Ishikawa (cell line): ENCODE data around the gene GZMM.

ENCODE experiments used
- CEBPB ChIP-seq: IDR thresholded peaks from 2 replicates; pipeline ENCODE4 v1.6.1; 2012
- CREB1 ChIP-seq: IDR thresholded peaks from 2 replicates; pipeline ENCODE4 v1.6.1; 2012; ENCODE audit warnings: low read depth
- EGR1 ChIP-seq: IDR thresholded peaks from 2 replicates; pipeline ENCODE4 v1.6.1; 2012
- EP300 ChIP-seq: IDR thresholded peaks from 2 replicates; pipeline ENCODE4 v1.6.1; 2012; ENCODE audit warnings: borderline replicate concordance
- RAD21 ChIP-seq: IDR thresholded peaks from 2 replicates; pipeline ENCODE4 v1.6.1; 2012; ENCODE audit warnings: low read depth
- TAF1 ChIP-seq: IDR thresholded peaks from 2 replicates; pipeline ENCODE4 v1.6.1; 2012; ENCODE audit warnings: low read depth, mild to moderate bottlenecking
- TCF12 ChIP-seq: IDR thresholded peaks from 2 replicates; pipeline ENCODE4 v1.6.1; 2012; ENCODE audit warnings: low read depth
- TEAD4 ChIP-seq: IDR thresholded peaks from 2 replicates; pipeline ENCODE4 v1.6.1; 2012
- YY1 ChIP-seq: IDR thresholded peaks from 2 replicates; pipeline ENCODE4 v1.6.1; 2012; ENCODE audit warnings: low read depth
- ZBTB7A ChIP-seq: IDR thresholded peaks from 2 replicates; pipeline ENCODE4 v1.6.1; 2012; ENCODE audit warnings: low read depth
- TF ChIP-seq, protein P1 (sequence below): IDR thresholded peaks from 2 replicates; pipeline ENCODE4 v1.6.1; 2012; ENCODE audit warnings: low read depth, mild to moderate bottlenecking
- TF ChIP-seq, protein P2 (sequence below): IDR thresholded peaks from 2 replicates; pipeline ENCODE4 v1.6.1; 2012
- TF ChIP-seq, protein P3 (sequence below): IDR thresholded peaks from 2 replicates; pipeline ENCODE4 v1.6.1; 2012

DNA sequence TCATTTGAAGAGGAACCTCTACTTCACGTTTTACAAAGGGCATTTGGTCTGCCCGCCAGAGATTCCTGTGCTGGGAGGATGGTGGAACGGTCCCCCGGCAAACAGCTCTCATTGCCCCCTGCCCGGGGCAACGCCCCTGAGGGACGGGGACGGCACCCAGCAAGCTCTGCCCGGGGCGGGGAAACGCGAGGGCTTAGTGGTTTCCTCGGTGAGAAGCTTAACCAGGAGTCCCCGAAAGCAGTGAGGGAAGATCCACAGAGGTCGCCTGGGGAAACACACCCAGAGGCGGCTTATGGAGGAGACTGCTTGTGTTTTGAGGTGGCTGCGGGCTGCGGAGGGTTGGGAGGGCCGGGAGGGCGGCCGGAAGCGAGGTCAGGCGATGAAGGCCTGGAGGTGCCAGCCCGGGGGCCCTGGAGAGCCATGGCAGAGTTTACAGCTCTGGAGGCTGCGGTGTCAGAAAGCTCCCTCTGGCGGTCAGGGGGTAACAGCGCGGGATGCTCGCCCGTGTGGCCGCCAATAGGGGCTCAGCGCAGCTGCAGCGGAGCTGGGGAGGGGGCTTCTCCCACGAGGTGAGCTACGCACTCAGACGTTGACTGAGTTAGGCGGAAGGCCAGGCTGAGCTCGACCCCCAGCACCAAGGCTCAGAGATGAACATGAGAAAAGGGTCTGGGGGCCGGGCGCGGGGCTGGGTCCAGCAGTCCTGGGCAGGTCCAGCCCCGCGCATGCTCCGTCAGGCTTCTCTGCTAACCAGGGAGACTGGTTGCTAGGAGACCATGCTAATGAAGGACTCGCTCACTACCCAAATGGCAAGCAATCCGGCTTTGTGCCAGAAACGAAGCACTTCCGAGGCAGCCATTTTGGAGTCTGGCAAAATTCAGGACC lies 37.2 kb upstream of the GZMM start:
- TF ChIP-seq EGR1 = no peak
- TF ChIP-seq TEAD4 = no peak
- TF ChIP-seq, protein P1, sequence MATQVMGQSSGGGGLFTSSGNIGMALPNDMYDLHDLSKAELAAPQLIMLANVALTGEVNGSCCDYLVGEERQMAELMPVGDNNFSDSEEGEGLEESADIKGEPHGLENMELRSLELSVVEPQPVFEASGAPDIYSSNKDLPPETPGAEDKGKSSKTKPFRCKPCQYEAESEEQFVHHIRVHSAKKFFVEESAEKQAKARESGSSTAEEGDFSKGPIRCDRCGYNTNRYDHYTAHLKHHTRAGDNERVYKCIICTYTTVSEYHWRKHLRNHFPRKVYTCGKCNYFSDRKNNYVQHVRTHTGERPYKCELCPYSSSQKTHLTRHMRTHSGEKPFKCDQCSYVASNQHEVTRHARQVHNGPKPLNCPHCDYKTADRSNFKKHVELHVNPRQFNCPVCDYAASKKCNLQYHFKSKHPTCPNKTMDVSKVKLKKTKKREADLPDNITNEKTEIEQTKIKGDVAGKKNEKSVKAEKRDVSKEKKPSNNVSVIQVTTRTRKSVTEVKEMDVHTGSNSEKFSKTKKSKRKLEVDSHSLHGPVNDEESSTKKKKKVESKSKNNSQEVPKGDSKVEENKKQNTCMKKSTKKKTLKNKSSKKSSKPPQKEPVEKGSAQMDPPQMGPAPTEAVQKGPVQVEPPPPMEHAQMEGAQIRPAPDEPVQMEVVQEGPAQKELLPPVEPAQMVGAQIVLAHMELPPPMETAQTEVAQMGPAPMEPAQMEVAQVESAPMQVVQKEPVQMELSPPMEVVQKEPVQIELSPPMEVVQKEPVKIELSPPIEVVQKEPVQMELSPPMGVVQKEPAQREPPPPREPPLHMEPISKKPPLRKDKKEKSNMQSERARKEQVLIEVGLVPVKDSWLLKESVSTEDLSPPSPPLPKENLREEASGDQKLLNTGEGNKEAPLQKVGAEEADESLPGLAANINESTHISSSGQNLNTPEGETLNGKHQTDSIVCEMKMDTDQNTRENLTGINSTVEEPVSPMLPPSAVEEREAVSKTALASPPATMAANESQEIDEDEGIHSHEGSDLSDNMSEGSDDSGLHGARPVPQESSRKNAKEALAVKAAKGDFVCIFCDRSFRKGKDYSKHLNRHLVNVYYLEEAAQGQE = no peak
- no peak for TF ChIP-seq EP300
- TF ChIP-seq TAF1 = no peak; the same call in 1 of the 2 replicates
- TF ChIP-seq, protein P2, sequence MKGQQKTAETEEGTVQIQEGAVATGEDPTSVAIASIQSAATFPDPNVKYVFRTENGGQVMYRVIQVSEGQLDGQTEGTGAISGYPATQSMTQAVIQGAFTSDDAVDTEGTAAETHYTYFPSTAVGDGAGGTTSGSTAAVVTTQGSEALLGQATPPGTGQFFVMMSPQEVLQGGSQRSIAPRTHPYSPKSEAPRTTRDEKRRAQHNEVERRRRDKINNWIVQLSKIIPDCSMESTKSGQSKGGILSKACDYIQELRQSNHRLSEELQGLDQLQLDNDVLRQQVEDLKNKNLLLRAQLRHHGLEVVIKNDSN = 0 out of 2 replicates have a peak, but pooled peaks have one; percentile 11
- TF ChIP-seq CREB1 = no peak
- TF ChIP-seq TCF12 = no peak
- no peak for TF ChIP-seq YY1
- TF ChIP-seq RAD21 = peak; percentile 68
- TF ChIP-seq ZBTB7A = peak; percentile 100
- TF ChIP-seq CEBPB = no peak
- TF ChIP-seq, protein P3, sequence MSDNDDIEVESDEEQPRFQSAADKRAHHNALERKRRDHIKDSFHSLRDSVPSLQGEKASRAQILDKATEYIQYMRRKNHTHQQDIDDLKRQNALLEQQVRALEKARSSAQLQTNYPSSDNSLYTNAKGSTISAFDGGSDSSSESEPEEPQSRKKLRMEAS = no peak; the same call in 1 of the 2 replicates
